OCI-LY3 (cell line): ENCODE data around the gene FYN.

Experiments
- EZH2phosphoT487 ChIP-seq: fragments of 200-600 bp; shearing (Covaris generic); IDR thresholded peaks from 2 replicates; pipeline ENCODE4 v1.6.1; 2018; ENCODE audit warnings: antibody characterized with exemption, mixed run types, low read depth
- TF ChIP-seq, protein P1 (sequence below): fragments of 200-600, 300-600 bp; sonication (generic); IDR thresholded peaks from 2 replicates; pipeline ENCODE4 v1.5.1; 2014; ENCODE audit warnings: antibody characterized with exemption, low read length, low read depth

DNA sequence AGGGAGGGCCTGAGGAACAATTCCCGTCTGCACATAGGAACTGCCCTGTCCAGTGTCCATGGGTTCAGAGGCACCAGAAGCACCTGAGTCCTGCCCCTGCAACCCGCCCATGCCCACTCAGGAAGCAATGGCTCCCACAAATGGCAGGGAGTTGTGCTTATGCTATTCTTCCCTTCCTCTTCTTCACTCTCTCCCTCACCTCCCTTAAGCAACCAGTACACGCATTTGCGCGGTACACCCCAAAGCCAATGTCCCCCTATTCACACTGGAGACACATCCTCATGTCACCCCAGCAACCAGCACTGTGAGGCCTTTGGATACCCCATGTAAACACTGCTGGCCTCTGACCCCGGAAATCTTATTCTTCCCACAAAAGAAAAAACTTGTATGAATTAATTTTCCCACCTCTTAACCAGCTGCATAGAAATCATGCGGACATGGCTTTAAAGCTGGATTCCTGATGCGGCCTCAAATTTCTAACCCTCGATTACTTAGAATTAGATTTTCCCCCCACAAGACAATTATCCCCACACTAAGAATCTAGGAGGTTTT lies 30.9 kb downstream of the FYN start:
- TF ChIP-seq, protein P1, sequence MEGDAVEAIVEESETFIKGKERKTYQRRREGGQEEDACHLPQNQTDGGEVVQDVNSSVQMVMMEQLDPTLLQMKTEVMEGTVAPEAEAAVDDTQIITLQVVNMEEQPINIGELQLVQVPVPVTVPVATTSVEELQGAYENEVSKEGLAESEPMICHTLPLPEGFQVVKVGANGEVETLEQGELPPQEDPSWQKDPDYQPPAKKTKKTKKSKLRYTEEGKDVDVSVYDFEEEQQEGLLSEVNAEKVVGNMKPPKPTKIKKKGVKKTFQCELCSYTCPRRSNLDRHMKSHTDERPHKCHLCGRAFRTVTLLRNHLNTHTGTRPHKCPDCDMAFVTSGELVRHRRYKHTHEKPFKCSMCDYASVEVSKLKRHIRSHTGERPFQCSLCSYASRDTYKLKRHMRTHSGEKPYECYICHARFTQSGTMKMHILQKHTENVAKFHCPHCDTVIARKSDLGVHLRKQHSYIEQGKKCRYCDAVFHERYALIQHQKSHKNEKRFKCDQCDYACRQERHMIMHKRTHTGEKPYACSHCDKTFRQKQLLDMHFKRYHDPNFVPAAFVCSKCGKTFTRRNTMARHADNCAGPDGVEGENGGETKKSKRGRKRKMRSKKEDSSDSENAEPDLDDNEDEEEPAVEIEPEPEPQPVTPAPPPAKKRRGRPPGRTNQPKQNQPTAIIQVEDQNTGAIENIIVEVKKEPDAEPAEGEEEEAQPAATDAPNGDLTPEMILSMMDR: no peak
- TF ChIP-seq EZH2phosphoT487: no peak
